Liver (tissue), 9 donors: Measurements from ENCODE around the gene SPHK1. TPM values are rescaled to one million over a fixed set of nuclear protein-coding genes. Genes with fewer than 3 reads are reported as not detected.

Experiments
- DNase-seq: peaks from one replicate; pipeline ENCODE4 v3.0.0-alpha.2; 2017; ENCODE audit warnings: low spot score
- H3K27ac ChIP-seq, 2 donors: one replicate each; pipeline ENCODE4 v1.7.0; 2013; ENCODE audit warnings: inconsistent platforms in 2 of 2, low read length in 2 of 2, control low read depth in 1 of 2, low read depth in 1 of 2, mild to moderate bottlenecking in 1 of 2
- H3K27me3 ChIP-seq, 4 donors: one replicate each; pipeline versions ENCODE4 v1.6.1 to v1.7.0; 2013; ENCODE audit warnings: low read length in 3 of 4, inconsistent platforms in 1 of 4, mild to moderate bottlenecking in 1 of 4, moderate library complexity in 1 of 4; ENCODE audit not compliant: control insufficient read depth in 4 of 4, insufficient read depth in 4 of 4
- H3K36me3 ChIP-seq, 4 donors: one replicate each; pipeline versions ENCODE4 v1.6.1 to v1.7.0; 2013; ENCODE audit warnings: low read length in 3 of 4, mild to moderate bottlenecking in 3 of 4, low read depth in 1 of 4, moderate library complexity in 1 of 4; ENCODE audit not compliant: control insufficient read depth in 4 of 4, insufficient read depth in 3 of 4
- H3K4me1 ChIP-seq, 4 donors: one replicate each; pipeline versions ENCODE4 v1.6.1 to v1.7.0; 2013; ENCODE audit warnings: low read length in 3 of 4, mild to moderate bottlenecking in 3 of 4, moderate library complexity in 1 of 4; ENCODE audit not compliant: control insufficient read depth in 4 of 4, insufficient read depth in 4 of 4
- H3K4me3 ChIP-seq, 3 donors: one replicate each; pipeline versions ENCODE4 v1.6.1 to v1.7.0; 2013; ENCODE audit warnings: low read length in 3 of 3, control low read depth in 1 of 3, low read depth in 1 of 3, mild to moderate bottlenecking in 1 of 3
- H3K9ac ChIP-seq, 2 donors: one replicate each; pipeline ENCODE4 v1.7.0; 2013; ENCODE audit warnings: low read length in 2 of 2, mild to moderate bottlenecking in 2 of 2, moderate library complexity in 2 of 2, control low read depth in 1 of 2, low read depth in 1 of 2
- H3K9me3 ChIP-seq, 4 donors: one replicate each; pipeline versions ENCODE4 v1.6.1 to v1.7.0; 2013; ENCODE audit warnings: low read length in 3 of 4; ENCODE audit not compliant: control insufficient read depth in 4 of 4
- FOXA1 ChIP-seq: IDR thresholded peaks from 2 replicates; pipeline ENCODE4 v1.6.1; 2016; ENCODE audit warnings: antibody characterized with exemption
- FOXA2 ChIP-seq: IDR thresholded peaks from 2 replicates; pipeline ENCODE4 v1.6.1; 2016; ENCODE audit warnings: antibody characterized with exemption
- GABPA ChIP-seq, 2 donors: IDR thresholded peaks in 1 of 2; conservative IDR thresholded peaks in 1 of 2; 2 replicates each; pipeline ENCODE4 v1.6.1; 2016; ENCODE audit warnings: antibody characterized with exemption in 2 of 2, mild to moderate bottlenecking in 1 of 2, moderate library complexity in 1 of 2
- HNF4A ChIP-seq, 2 donors: conservative IDR thresholded peaks; 2 replicates each; pipeline ENCODE4 v1.6.1; 2016; ENCODE audit warnings: antibody characterized with exemption in 2 of 2, mild to moderate bottlenecking in 2 of 2
- HNF4G ChIP-seq: IDR thresholded peaks from 2 replicates; pipeline ENCODE4 v1.6.1; 2016; ENCODE audit warnings: antibody characterized with exemption
- JUND ChIP-seq, 2 donors: IDR thresholded peaks; 2 replicates each; pipeline ENCODE4 v1.6.1; 2016; ENCODE audit warnings: antibody characterized with exemption in 2 of 2
- NR2F2 ChIP-seq: IDR thresholded peaks from 2 replicates; pipeline ENCODE4 v1.6.1; 2016; ENCODE audit warnings: antibody characterized with exemption
- RAD21 ChIP-seq, 2 donors: IDR thresholded peaks; 2 replicates each; pipeline ENCODE4 v1.6.1; 2016; ENCODE audit warnings: antibody characterized with exemption in 2 of 2, mild to moderate bottlenecking in 2 of 2
- RXRA ChIP-seq, 2 donors: IDR thresholded peaks; 2 replicates each; pipeline ENCODE4 v1.6.1; 2017 to 2018; ENCODE audit warnings: antibody characterized with exemption in 2 of 2, mild to moderate bottlenecking in 1 of 2
- SP1 ChIP-seq: IDR thresholded peaks from 2 replicates; pipeline ENCODE4 v1.6.1; 2018; ENCODE audit warnings: antibody characterized with exemption, mild to moderate bottlenecking
- TAF1 ChIP-seq: conservative IDR thresholded peaks from 2 replicates; pipeline ENCODE4 v1.6.1; 2016; ENCODE audit warnings: antibody characterized with exemption, mild to moderate bottlenecking
- YY1 ChIP-seq: IDR thresholded peaks from 2 replicates; pipeline ENCODE4 v1.6.1; 2016; ENCODE audit warnings: antibody characterized with exemption, mild to moderate bottlenecking
- WGBS: extraction: QIAGEN DNeasy Blood & Tissue Kit; methylation state at CpG from one replicate; pipeline ENCODE4 v1.1.7; 2013; 5-methylcytosine and 5-hydroxymethylcytosine counted together
- polyA plus RNA-seq, 2 donors: library from polyadenylated mRNA; stranded (reverse) in 1 of 2; unstranded in 1 of 2; fragments of 200-250 nt in 1 of 2; fragments of >200 nt in 1 of 2; fragmentation: Nextera tagmentation in 1 of 2; extraction: Ambion mirVana in 1 of 2; gene quantifications; one replicate each; pipeline versions ENCODE4 v1.2.1 to v1.2.3, GENCODE V29; 2013 to 2015
- total RNA-seq, 2 donors: library from RNA; depleted of rRNA; stranded (reverse); fragments of >200 nt; gene quantifications; one replicate each; pipeline ENCODE4 v1.2.3, GENCODE V29; 2014
- TF ChIP-seq, protein P1 (sequence below): IDR thresholded peaks from 2 replicates; pipeline ENCODE4 v1.6.1; 2016; ENCODE audit warnings: antibody characterized with exemption, mild to moderate bottlenecking
- TF ChIP-seq, protein P2 (sequence below): fragments of 150-350 bp; IDR thresholded peaks from 2 replicates; pipeline ENCODE4 v1.5.1; 2017; ENCODE audit warnings: improper control_type of control experiment, low read depth, low read length; ENCODE audit not compliant: missing input control
- TF ChIP-seq, protein P3 (sequence below): IDR thresholded peaks from 2 replicates; pipeline ENCODE4 v1.6.1; 2016; ENCODE audit warnings: antibody characterized with exemption
- TF ChIP-seq, protein P4 (sequence below): IDR thresholded peaks from 2 replicates; pipeline ENCODE4 v1.6.1; 2016; ENCODE audit warnings: antibody characterized with exemption
- donor health status: healthy.
- donor health status: healthy.
- donor health status: healthy.
- donor health status: healthy.
- donor health status: healthy.

SPHK1 gene
- total and polyA plus RNA-seq, 4 donors: 0.89 to 11.4 (median 1.1) TPM

DNA sequence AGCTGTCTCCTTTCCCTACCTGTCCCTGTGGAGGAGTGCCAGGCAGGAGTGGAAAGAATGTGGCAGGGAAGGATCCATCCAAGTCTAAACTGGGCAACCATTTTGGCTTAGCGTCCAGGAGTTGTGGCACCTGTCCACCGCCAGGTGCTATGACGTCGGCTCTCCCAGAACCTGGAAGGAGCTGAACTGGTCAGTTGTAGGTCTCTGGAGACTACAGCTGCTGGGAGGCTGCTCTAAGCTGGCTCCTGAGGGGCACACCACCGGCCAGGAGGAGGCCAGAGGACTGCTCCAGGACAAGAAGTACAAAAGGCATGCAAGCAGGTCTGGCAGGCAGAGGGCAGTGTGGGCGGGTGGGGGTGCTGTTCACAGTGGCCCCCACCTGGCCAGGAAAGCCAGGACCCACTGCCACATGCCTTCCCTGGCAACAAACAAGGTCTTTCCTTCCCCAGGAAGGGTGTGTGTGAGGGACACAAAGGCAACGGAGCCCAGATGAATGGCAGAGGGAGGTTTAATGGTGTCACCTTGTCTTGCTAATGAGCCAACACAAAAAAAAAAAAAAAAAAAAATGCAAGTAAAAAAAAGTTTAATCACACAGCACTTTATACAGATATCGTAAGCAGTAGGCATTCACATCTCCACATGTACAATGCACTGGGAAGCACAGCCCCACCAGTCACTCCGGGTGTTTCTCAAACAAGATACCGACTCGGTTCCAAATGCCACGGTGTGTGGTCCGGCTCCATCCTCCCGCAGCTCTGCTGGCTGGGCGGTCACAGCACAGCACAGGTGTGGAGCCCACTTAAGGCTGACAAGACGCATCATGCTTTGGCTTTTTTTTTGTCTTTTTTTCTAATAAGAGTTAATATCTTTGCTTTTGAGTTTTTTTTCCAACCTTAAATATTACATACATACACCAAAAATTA lies 4.8 kb downstream of the SPHK1 start (continued):
- TF ChIP-seq, protein P1, sequence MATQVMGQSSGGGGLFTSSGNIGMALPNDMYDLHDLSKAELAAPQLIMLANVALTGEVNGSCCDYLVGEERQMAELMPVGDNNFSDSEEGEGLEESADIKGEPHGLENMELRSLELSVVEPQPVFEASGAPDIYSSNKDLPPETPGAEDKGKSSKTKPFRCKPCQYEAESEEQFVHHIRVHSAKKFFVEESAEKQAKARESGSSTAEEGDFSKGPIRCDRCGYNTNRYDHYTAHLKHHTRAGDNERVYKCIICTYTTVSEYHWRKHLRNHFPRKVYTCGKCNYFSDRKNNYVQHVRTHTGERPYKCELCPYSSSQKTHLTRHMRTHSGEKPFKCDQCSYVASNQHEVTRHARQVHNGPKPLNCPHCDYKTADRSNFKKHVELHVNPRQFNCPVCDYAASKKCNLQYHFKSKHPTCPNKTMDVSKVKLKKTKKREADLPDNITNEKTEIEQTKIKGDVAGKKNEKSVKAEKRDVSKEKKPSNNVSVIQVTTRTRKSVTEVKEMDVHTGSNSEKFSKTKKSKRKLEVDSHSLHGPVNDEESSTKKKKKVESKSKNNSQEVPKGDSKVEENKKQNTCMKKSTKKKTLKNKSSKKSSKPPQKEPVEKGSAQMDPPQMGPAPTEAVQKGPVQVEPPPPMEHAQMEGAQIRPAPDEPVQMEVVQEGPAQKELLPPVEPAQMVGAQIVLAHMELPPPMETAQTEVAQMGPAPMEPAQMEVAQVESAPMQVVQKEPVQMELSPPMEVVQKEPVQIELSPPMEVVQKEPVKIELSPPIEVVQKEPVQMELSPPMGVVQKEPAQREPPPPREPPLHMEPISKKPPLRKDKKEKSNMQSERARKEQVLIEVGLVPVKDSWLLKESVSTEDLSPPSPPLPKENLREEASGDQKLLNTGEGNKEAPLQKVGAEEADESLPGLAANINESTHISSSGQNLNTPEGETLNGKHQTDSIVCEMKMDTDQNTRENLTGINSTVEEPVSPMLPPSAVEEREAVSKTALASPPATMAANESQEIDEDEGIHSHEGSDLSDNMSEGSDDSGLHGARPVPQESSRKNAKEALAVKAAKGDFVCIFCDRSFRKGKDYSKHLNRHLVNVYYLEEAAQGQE: no peak
- no peak for TF ChIP-seq YY1

DNA sequence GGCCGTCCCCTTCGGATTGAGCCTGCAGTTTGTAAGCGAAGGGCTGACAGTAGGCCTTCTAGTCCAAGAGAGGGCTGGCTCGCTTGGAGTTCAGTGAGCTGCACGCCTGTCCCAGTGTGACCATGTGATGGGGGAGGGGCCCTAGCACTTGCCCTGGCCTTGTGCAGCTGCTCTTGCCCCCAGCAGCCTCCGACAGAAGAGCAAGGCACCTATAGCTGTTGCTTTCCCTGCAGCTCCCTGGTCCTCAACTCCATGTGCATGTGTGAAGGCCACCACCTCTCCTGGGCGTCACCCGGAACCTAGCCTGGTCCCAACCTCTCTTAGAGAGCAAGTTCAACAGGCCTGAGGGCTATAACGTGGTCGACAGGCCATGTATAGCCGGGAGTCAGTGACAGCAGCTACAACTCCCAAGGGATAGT lies 5.6 kb downstream of the SPHK1 start:
- H3K4me3 ChIP-seq: no peak overlapping the region
- H3K36me3 ChIP-seq: peaks cover 0 to 25% (median 6%) of the 10 kb centered on the region in 4 donors
- H3K27ac ChIP-seq: no peak overlapping the region
- no peaks in the 10 kb centered on the region for H3K9me3 ChIP-seq
- DNase-seq: no peak
- H3K9ac ChIP-seq: no peak overlapping the region
- H3K27me3 ChIP-seq: no peaks in the 10 kb centered on the region
- WGBS: 87% methylated on average over 11 of the region's 11 CpGs
- TF ChIP-seq NR2F2: no peak
- TF ChIP-seq RAD21 (IDR thresholded peaks at IDR 0.05): no peak
- no peak for TF ChIP-seq FOXA2
- TF ChIP-seq, protein P1: no peak
- TF ChIP-seq GABPA (IDR thresholded peaks at IDR 0.05 in 1 of 2, conservative IDR thresholded peaks at IDR 0.05 in 1 of 2): no peak
- no peak for TF ChIP-seq SP1
- no peak for TF ChIP-seq YY1
- TF ChIP-seq, protein P2, sequence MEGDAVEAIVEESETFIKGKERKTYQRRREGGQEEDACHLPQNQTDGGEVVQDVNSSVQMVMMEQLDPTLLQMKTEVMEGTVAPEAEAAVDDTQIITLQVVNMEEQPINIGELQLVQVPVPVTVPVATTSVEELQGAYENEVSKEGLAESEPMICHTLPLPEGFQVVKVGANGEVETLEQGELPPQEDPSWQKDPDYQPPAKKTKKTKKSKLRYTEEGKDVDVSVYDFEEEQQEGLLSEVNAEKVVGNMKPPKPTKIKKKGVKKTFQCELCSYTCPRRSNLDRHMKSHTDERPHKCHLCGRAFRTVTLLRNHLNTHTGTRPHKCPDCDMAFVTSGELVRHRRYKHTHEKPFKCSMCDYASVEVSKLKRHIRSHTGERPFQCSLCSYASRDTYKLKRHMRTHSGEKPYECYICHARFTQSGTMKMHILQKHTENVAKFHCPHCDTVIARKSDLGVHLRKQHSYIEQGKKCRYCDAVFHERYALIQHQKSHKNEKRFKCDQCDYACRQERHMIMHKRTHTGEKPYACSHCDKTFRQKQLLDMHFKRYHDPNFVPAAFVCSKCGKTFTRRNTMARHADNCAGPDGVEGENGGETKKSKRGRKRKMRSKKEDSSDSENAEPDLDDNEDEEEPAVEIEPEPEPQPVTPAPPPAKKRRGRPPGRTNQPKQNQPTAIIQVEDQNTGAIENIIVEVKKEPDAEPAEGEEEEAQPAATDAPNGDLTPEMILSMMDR: no peak
- TF ChIP-seq, protein P3, sequence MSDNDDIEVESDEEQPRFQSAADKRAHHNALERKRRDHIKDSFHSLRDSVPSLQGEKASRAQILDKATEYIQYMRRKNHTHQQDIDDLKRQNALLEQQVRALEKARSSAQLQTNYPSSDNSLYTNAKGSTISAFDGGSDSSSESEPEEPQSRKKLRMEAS: no peak
- no peak for TF ChIP-seq FOXA1
- TF ChIP-seq HNF4G: no peak
- TF ChIP-seq JUND (IDR thresholded peaks at IDR 0.05): no peak
- no peak for TF ChIP-seq RXRA (IDR thresholded peaks at IDR 0.05)
- TF ChIP-seq HNF4A (conservative IDR thresholded peaks at IDR 0.05): no peak
- TF ChIP-seq, protein P4, sequence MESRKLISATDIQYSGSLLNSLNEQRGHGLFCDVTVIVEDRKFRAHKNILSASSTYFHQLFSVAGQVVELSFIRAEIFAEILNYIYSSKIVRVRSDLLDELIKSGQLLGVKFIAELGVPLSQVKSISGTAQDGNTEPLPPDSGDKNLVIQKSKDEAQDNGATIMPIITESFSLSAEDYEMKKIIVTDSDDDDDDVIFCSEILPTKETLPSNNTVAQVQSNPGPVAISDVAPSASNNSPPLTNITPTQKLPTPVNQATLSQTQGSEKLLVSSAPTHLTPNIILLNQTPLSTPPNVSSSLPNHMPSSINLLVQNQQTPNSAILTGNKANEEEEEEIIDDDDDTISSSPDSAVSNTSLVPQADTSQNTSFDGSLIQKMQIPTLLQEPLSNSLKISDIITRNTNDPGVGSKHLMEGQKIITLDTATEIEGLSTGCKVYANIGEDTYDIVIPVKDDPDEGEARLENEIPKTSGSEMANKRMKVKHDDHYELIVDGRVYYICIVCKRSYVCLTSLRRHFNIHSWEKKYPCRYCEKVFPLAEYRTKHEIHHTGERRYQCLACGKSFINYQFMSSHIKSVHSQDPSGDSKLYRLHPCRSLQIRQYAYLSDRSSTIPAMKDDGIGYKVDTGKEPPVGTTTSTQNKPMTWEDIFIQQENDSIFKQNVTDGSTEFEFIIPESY: no peak
- no peak for TF ChIP-seq TAF1
- peaks cover 5 to 19% (median 10%) of the 10 kb centered on the region in 4 donors for H3K4me1 ChIP-seq
